Neural cell (in vitro differentiated cells): ENCODE measurements around the gene EMC10.

Source experiments
- CTCF ChIP-seq: fragments of 450-650 bp; IDR thresholded peaks from 2 replicates; pipeline ENCODE4 v1.5.1; 2014; ENCODE audit warnings: antibody characterized with exemption, mild to moderate bottlenecking, moderate library complexity; ENCODE audit not compliant: poor library complexity, severe bottlenecking
- EP300 ChIP-seq: fragments of 450-650 bp; conservative IDR thresholded peaks from 2 replicates; pipeline ENCODE4 v1.6.1; 2014; ENCODE audit warnings: antibody characterized with exemption, mild to moderate bottlenecking, moderate library complexity; ENCODE audit not compliant: poor library complexity, severe bottlenecking

DNA sequence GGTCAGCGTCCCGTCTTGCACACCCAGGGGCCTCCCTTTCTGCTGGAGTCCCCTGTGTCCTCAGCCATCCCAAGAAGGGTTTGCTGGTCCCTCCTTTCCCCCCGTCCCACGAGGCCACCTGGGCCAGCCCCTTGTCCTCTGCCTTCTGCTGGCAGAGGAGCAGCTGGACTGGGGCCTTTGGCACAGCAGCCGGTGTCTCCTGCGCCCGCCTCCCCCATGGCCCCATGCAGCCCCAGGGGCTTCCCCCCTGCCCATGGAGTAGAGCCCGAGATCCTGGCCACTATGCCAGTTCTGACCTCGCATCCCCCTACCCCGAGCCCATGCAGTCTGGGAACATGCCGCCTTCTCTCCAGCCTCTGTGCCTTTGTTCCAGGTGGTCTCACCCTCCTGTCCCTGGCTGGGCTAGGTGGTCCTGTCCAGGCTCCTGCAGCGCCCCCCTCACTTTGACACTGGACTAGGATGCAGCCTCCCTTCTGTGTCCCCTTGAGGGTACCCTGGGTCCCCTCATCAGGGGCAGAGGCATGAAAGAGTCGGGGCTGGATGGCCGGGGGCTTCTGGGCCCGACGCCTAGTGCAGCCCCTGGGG is 6.1 kb downstream of the EMC10 start:
- TF ChIP-seq CTCF (no peak), EP300 (no peak)
